ENCODE data around the gene FAM118B. TPM values are rescaled to one million over a fixed set of nuclear protein-coding genes. Genes with fewer than 3 reads are reported as not detected.

FAM118B gene
- total and polyA plus RNA-seq, 4 donors: 3.7 to 12.0 (median 6.6) TPM

DNA sequence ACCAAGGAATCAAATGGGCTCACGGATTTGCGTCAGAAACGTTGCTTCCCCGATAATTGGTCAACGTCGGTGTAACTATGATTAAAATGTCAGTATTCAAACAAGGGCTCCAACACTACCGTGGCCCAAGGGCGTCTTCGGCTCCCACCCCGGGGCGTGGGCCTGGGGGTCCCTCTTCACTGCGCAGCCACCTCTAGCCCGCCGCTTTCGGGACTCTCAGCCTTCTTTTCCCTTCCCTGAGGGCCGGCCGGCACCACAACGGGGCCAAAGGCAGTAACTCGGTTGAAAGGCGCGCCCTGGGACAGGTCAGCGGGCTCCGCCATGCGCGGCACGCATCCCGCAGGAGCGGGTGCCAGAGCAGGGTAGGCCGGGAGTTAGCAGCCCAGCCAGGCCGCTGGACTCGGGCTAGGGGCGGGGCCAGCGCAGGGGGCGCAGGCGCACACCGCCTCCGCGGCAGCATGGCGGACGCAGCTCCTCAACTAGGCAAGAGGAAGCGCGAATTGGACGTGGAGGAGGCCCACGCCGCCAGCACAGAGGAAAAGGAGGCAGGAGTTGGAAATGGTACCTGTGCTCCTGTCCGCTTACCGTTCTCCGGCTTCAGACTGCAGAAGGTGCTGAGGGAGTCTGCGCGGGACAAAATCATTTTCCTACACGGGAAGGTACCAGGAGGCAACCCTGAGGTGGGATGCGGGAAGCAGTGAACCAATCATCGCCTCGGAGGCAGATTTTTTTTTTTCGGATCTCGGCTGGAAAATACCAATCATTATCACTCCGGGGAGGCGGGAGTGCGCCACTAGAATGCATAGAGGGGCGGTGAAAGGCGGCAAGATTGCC, 92.3 kb downstream of the FAM118B start, which contains the start of gene DCPS (continued):
- no peak for TF ChIP-seq FOXA2 (IDR thresholded peaks at IDR 0.05)
- TF ChIP-seq HNF4G (IDR thresholded peaks at IDR 0.05): no peak
- TF ChIP-seq RXRA (IDR thresholded peaks at IDR 0.05): no peak
- TF ChIP-seq TAF1 (conservative IDR thresholded peaks at IDR 0.05): no peak
- TF ChIP-seq HNF4A (conservative IDR thresholded peaks at IDR 0.05): no peak
- TF ChIP-seq SP1 (IDR thresholded peaks at IDR 0.05): peak; percentile 49
- peak; percentile 35 to 66 for TF ChIP-seq RAD21 (IDR thresholded peaks at IDR 0.05)
- no peak for TF ChIP-seq GABPA (IDR thresholded peaks at IDR 0.05 in 1 of 2, conservative IDR thresholded peaks at IDR 0.05 in 1 of 2)
- peak in 1 of 2 donors; percentile 45 for TF ChIP-seq JUND (IDR thresholded peaks at IDR 0.05)

GRCh38 chr11:126304457-126305075, 93.0 kb downstream of the FAM118B start:
- WGBS: 70% methylated on average over 12 of the region's 12 CpGs
- peak overlapping the region in 1 of 2 donors; percentile 34 for H3K9ac ChIP-seq (ENCODE audit: low read depth in 1 of 2, low read length in 2 of 2)
- H3K36me3 ChIP-seq (ENCODE audit: control insufficient read depth in 4 of 4, insufficient read depth in 3 of 4, low read depth in 1 of 4, low read length in 3 of 4): peaks cover 0 to 2% (median 0%) of the 10 kb centered on the region in 4 donors
- H3K4me3 ChIP-seq (ENCODE audit: low read depth in 1 of 3, low read length in 3 of 3): peak overlapping the region; percentile 66 to 84 (median 83)
- H3K27ac ChIP-seq (ENCODE audit: low read depth in 1 of 2, low read length in 2 of 2): peak overlapping the region; percentile 83 to 90
- H3K27me3 ChIP-seq (ENCODE audit: control insufficient read depth in 4 of 4, insufficient read depth in 4 of 4, low read length in 3 of 4): no peaks in the 10 kb centered on the region
- no peak for DNase-seq (ENCODE audit: low spot score)
- peaks cover 0 to 14% (median 11%) of the 10 kb centered on the region in 4 donors for H3K4me1 ChIP-seq (ENCODE audit: control insufficient read depth in 4 of 4, insufficient read depth in 4 of 4, low read length in 3 of 4)
- TF ChIP-seq GABPA (IDR thresholded peaks at IDR 0.05 in 1 of 2, conservative IDR thresholded peaks at IDR 0.05 in 1 of 2) (no peak), EGR1 (IDR thresholded peaks at IDR 0.05; ENCODE audit: low read depth in 2 of 2) (no peak), JUND (IDR thresholded peaks at IDR 0.05) (no peak), CTCF (IDR thresholded peaks at IDR 0.05; ENCODE audit: low read depth, low read length, missing input control) (no peak), HNF4G (IDR thresholded peaks at IDR 0.05) (no peak), ZBTB33 (IDR thresholded peaks at IDR 0.05) (no peak), MAX (IDR thresholded peaks at IDR 0.05) (no peak), RAD21 (IDR thresholded peaks at IDR 0.05) (no peak), NR2F2 (IDR thresholded peaks at IDR 0.05) (no peak), REST (IDR thresholded peaks at IDR 0.05) (no peak)
- TF ChIP-seq, protein P1, sequence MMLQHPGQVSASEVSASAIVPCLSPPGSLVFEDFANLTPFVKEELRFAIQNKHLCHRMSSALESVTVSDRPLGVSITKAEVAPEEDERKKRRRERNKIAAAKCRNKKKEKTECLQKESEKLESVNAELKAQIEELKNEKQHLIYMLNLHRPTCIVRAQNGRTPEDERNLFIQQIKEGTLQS (IDR thresholded peaks at IDR 0.05): no peak
- H3K9me3 ChIP-seq (ENCODE audit: control insufficient read depth in 4 of 4, low read length in 3 of 4): no peaks in the 10 kb centered on the region
